GM19351 (cell line): ENCODE data around the gene ZNF169.
"Not testable (repeated sequence)": the region's sequence is repeated elsewhere in the genome, so short reads cannot be mapped to it uniquely, and the experiment has no call there.

ENCODE experiments used
- ATAC-seq: cut with Tn5 transposase; IDR thresholded peaks from one replicate; pipeline ENCODE4 v1.9.1; 2021; ENCODE audit warnings: mild to moderate bottlenecking, moderate library complexity; ENCODE audit not compliant: unreplicated experiment

The ZNF169 gene

DNA sequence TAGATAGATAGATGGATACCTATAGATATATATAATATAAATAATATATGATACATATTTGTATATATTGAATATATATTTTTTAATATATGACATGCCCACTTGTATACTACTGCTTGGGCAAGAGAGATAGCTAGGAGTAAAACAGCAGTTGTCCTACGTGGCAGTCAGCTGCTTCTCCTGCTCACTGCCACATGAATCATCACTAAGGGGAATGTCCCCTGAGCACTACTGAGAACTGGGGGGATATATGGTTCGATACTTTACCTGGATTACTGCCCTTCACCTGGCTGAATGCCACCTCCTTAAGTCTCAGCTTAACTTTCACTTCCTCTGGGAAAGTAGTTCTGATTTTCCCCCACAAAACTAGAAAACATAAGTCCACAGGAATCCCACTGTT, 82.6 kb downstream of the ZNF169 start:
- not testable (repeated sequence) for ATAC-seq

DNA sequence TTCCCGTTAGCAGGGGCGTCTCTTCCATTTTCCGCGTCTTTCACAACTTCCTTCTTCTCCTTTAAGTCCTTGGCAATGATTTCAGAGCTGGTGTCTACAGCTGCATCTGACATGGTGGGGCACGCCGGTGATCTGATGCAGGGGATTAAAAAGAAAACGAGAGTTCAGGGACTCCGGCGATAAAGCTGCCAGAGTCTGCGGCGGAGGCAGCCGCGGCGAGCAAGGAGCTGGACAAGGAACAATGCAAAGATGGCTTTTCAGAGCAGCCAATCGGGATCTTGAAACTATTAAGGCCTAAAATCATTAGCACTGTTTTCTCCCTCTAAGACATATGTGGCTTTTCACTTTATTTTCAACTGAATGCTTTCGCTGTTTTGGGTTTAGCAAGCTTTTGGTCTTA, 88.4 kb downstream of the ZNF169 start:
- ATAC-seq = not testable (repeated sequence)

DNA sequence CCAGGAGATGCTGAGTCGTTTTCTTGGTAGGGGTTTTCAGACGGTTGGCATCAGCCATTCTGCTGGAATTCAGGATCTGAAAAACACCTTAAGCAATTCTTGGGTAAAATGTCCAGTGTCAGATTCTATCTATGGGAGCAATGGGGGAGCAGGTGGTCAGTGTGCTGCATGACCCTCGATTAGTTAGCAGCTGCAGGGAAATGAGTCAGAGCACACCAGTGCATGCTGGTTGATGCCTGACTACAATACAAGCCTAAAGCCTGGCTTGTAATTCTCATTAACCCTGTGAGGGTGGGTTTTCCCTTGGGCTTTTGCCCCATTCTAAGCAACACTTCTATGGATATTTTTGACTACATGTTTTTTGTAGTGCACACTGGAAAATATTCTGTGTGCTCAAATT, 89.7 kb downstream of the ZNF169 start:
- ATAC-seq = not testable (repeated sequence)
